ENCODE measurements around the gene PTAFR. TPM values are rescaled to one million over a fixed set of nuclear protein-coding genes. Genes with fewer than 3 reads are reported as not detected.

PTAFR gene
- total RNA-seq, 2 experiments from 2014 or later = 0.47 to 0.53 TPM

DNA sequence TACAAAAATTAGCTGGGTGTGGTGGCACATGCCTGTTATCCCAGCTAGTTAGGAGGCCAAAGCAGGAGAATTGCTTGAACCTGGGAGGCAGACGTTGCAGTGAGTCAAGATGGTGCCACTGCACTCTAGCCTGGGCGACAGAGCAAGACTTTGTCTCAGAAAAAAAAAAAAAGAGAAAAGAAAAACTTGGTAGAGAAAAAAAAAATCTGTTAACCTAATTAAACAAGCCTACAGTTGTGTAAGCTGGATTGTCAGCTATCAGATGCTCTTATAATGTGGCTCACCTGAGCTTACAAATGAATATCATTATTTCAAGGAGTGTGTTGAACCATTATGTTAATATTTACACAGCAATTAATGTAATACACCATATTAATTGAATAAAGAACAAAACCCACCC is 61.6 kb downstream of the PTAFR start:
- Mint-ChIP-seq H3K4me3 (no peak overlapping the region), H3K27me3 (peaks cover 4% of the 10 kb centered on the region), H3K9me3 (no peaks in the 10 kb centered on the region), H3K27ac (no peak overlapping the region), H3K4me1 (ENCODE audit: low read depth) (peaks cover 6% of the 10 kb centered on the region), H3K36me3 (ENCODE audit: low read depth) (no peaks in the 10 kb centered on the region)
- DNase-seq = no peak
- ChIA-PET CTCF (no interaction called here), POLR2A (no interaction called here)
- Histone ChIP-seq H3K4me1 (ENCODE audit: insufficient read depth, low read length) (peaks cover 12% of the 10 kb centered on the region), H3K27ac (ENCODE audit: low read depth in 1 of 2, low read length in 2 of 2) (no peak overlapping the region), H3K36me3 (ENCODE audit: insufficient read depth, low read length) (no peaks in the 10 kb centered on the region), H3K4me3 (ENCODE audit: low read length) (no peak overlapping the region), H3K27me3 (ENCODE audit: control insufficient read depth in 1 of 2, insufficient read depth in 2 of 2, low read length in 2 of 2) (no peaks in the 10 kb centered on the region), H3K9me3 (ENCODE audit: control insufficient read depth in 1 of 2, insufficient read depth in 1 of 2, low read length in 2 of 2) (no peaks in the 10 kb centered on the region)
- intact Hi-C loops (cut with DNase I, micrococcal nuclease) = loop anchor here in 1 of 2 experiments (5.0 to 10.0 kb wide), 2 partner anchors 42 to 180 kb away; no protein-coding TSS in a partner anchor
- TF ChIP-seq, protein P1, sequence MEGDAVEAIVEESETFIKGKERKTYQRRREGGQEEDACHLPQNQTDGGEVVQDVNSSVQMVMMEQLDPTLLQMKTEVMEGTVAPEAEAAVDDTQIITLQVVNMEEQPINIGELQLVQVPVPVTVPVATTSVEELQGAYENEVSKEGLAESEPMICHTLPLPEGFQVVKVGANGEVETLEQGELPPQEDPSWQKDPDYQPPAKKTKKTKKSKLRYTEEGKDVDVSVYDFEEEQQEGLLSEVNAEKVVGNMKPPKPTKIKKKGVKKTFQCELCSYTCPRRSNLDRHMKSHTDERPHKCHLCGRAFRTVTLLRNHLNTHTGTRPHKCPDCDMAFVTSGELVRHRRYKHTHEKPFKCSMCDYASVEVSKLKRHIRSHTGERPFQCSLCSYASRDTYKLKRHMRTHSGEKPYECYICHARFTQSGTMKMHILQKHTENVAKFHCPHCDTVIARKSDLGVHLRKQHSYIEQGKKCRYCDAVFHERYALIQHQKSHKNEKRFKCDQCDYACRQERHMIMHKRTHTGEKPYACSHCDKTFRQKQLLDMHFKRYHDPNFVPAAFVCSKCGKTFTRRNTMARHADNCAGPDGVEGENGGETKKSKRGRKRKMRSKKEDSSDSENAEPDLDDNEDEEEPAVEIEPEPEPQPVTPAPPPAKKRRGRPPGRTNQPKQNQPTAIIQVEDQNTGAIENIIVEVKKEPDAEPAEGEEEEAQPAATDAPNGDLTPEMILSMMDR (IDR thresholded peaks at IDR 0.05) = no peak
- ATAC-seq (ENCODE audit: poor library complexity) = no peak

DNA sequence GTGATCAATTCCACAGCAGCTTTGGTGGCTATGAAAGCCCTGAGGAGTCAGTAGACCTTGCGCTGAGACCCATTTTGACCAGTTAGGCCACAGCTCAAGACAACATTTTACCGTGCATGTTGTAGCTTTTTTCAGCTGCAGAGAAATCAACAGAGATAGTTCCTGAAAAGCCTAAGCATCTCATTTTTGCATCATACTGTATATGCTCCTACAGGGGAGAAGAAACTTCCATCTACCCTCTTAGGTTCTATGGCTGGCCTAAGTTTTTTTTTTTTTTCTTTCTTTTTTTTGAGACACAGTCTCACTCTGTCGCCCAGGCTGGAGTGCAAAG is 63.3 kb downstream of the PTAFR start:
- no peak for DNase-seq
- CTCF ChIA-PET = no interaction called here

GRCh38 chr1:28112388-28113241 is 63.9 kb downstream of the PTAFR start:
- Mint-ChIP-seq H3K36me3 (ENCODE audit: low read depth) (no peaks in the 10 kb centered on the region), H3K27ac (no peak overlapping the region), H3K9me3 (no peaks in the 10 kb centered on the region), H3K4me3 (no peak overlapping the region), H3K27me3 (peaks cover 3% of the 10 kb centered on the region), H3K4me1 (ENCODE audit: low read depth) (peaks cover 6% of the 10 kb centered on the region)
- ATAC-seq (ENCODE audit: poor library complexity) (no peak), DNase-seq (peak in 2 of 14 experiments; percentile 71 to 78)
- H3K4me3 ChIP-seq (ENCODE audit: low read length) = no peak overlapping the region
- ChIA-PET CTCF (interaction anchor here (0.8 kb wide), 1 partner anchor 96 kb away, joined by 3 read pairs; no protein-coding TSS in a partner anchor), POLR2A (interaction anchor here (0.5 kb wide), 1 partner anchor 55 kb away, joined by 3 read pairs; no protein-coding TSS in a partner anchor)
- TF ChIP-seq, protein P1 (IDR thresholded peaks at IDR 0.05) = no peak
- no peaks in the 10 kb centered on the region for H3K36me3 ChIP-seq (ENCODE audit: insufficient read depth, low read length)
- intact Hi-C loops (cut with DNase I, micrococcal nuclease) = loop anchor here in 1 of 2 experiments (5.0 to 10.0 kb wide), 2 partner anchors 45 to 182 kb away; no protein-coding TSS in a partner anchor
- H3K27ac ChIP-seq (ENCODE audit: low read depth in 1 of 2, low read length in 2 of 2) = no peak overlapping the region
- peaks cover 12% of the 10 kb centered on the region for H3K4me1 ChIP-seq (ENCODE audit: insufficient read depth, low read length)
- H3K27me3 ChIP-seq (ENCODE audit: control insufficient read depth in 1 of 2, insufficient read depth in 2 of 2, low read length in 2 of 2) = no peaks in the 10 kb centered on the region
- no peaks in the 10 kb centered on the region for H3K9me3 ChIP-seq (ENCODE audit: control insufficient read depth in 1 of 2, insufficient read depth in 1 of 2, low read length in 2 of 2)

More for the DNA sequence above, 63.3 kb downstream of the PTAFR start:
- Mint-ChIP-seq H3K27ac (no peak overlapping the region), H3K9me3 (no peaks in the 10 kb centered on the region), H3K4me1 (ENCODE audit: low read depth) (peaks cover 6% of the 10 kb centered on the region), H3K36me3 (ENCODE audit: low read depth) (no peaks in the 10 kb centered on the region), H3K27me3 (peaks cover 4% of the 10 kb centered on the region), H3K4me3 (no peak overlapping the region)
- POLR2A ChIA-PET = interaction anchor here (0.5 kb wide), 1 partner anchor 54 kb away, joined by 3 read pairs; no protein-coding TSS in a partner anchor
- Histone ChIP-seq H3K4me1 (ENCODE audit: insufficient read depth, low read length) (peaks cover 12% of the 10 kb centered on the region), H3K9me3 (ENCODE audit: control insufficient read depth in 1 of 2, insufficient read depth in 1 of 2, low read length in 2 of 2) (no peaks in the 10 kb centered on the region), H3K36me3 (ENCODE audit: insufficient read depth, low read length) (no peaks in the 10 kb centered on the region), H3K27ac (ENCODE audit: low read depth in 1 of 2, low read length in 2 of 2) (no peak overlapping the region), H3K27me3 (ENCODE audit: control insufficient read depth in 1 of 2, insufficient read depth in 2 of 2, low read length in 2 of 2) (no peaks in the 10 kb centered on the region), H3K4me3 (ENCODE audit: low read length) (no peak overlapping the region)
- no peak for ATAC-seq (ENCODE audit: poor library complexity)
- TF ChIP-seq, protein P1 (IDR thresholded peaks at IDR 0.05) = no peak
- intact Hi-C loops (cut with DNase I, micrococcal nuclease) = loop anchor here in 1 of 2 experiments (5.0 to 10.0 kb wide), 2 partner anchors 44 to 182 kb away; no protein-coding TSS in a partner anchor

All from CD4-positive, alpha-beta T cell (primary cell).